GM23338 (cell line): Measurements from ENCODE around the gene COL6A1. TPM values are rescaled to one million over a fixed set of nuclear protein-coding genes. Genes with fewer than 3 reads are reported as not detected.

ENCODE experiments used
- CREB1 ChIP-seq: fragments of 250-450 bp; sonication (Bioruptor Pico); IDR thresholded peaks from 2 replicates; pipeline ENCODE4 v1.5.0; 2020; ENCODE audit warnings: low read depth, mild to moderate bottlenecking, moderate library complexity
- EZH2 ChIP-seq: fragments of 200-600 bp; sonication (generic); IDR thresholded peaks from one replicate; pipeline ENCODE4 v1.8.0; 2017; ENCODE audit warnings: antibody characterized with exemption, mild to moderate bottlenecking, low read depth; ENCODE audit not compliant: unreplicated experiment
- EZH2phosphoT487 ChIP-seq: fragments of 200-600 bp; sonication (generic); IDR thresholded peaks from one replicate; pipeline ENCODE4 v1.8.1; 2018; ENCODE audit warnings: antibody characterized with exemption; ENCODE audit not compliant: unreplicated experiment
- NANOG ChIP-seq: IDR thresholded peaks from 2 replicates; pipeline ENCODE4 v1.6.1; 2016; ENCODE audit warnings: antibody characterized with exemption, borderline replicate concordance
- POLR2AphosphoS5 ChIP-seq: IDR thresholded peaks from 2 replicates; pipeline ENCODE4 v1.6.1; 2016; ENCODE audit warnings: antibody characterized with exemption, low read depth
- STAT1 ChIP-seq: IDR thresholded peaks from one replicate; pipeline ENCODE4 v1.6.1; 2016; ENCODE audit warnings: antibody characterized with exemption; ENCODE audit not compliant: unreplicated experiment
- ZNF331 ChIP-seq: fragments of 250-450 bp; sonication (Bioruptor Pico); IDR thresholded peaks from 2 replicates; pipeline ENCODE4 v1.5.0; 2020; ENCODE audit warnings: low read depth, mild to moderate bottlenecking, moderate library complexity
- polyA plus RNA-seq: library from polyadenylated mRNA; unstranded; fragments of >200 nt; fragmentation: Nextera tagmentation; extraction: Ambion mirVana; gene quantifications from 2 replicates; pipeline ENCODE4 v1.2.1, GENCODE V29; 2016
- total RNA-seq: library from RNA; depleted of rRNA; stranded (reverse); fragments of >200 nt; shearing (Covaris generic); gene quantifications from 2 replicates; pipeline ENCODE4 v1.2.3, GENCODE V29; 2014
- TF ChIP-seq, protein P1 (sequence below): fragments of 250-450 bp; sonication (Bioruptor Pico); IDR thresholded peaks from 2 replicates; pipeline ENCODE4 v1.5.0; 2020; ENCODE audit warnings: mild to moderate bottlenecking, moderate library complexity
- TF ChIP-seq, protein P2 (sequence below), 2 experiments: fragments of 200-600 bp in 1 of 2; sonication (generic) in 1 of 2; conservative IDR thresholded peaks; 2 replicates each; pipeline versions ENCODE4 v1.5.1 to v1.6.1; 2016 to 2017; ENCODE audit warnings: antibody characterized with exemption in 2 of 2, low read depth in 2 of 2, mild to moderate bottlenecking in 2 of 2, moderate library complexity in 1 of 2

The COL6A1 gene
- total and polyA plus RNA-seq, 2 experiments from 2014 or later = 76.0 to 180 TPM

DNA sequence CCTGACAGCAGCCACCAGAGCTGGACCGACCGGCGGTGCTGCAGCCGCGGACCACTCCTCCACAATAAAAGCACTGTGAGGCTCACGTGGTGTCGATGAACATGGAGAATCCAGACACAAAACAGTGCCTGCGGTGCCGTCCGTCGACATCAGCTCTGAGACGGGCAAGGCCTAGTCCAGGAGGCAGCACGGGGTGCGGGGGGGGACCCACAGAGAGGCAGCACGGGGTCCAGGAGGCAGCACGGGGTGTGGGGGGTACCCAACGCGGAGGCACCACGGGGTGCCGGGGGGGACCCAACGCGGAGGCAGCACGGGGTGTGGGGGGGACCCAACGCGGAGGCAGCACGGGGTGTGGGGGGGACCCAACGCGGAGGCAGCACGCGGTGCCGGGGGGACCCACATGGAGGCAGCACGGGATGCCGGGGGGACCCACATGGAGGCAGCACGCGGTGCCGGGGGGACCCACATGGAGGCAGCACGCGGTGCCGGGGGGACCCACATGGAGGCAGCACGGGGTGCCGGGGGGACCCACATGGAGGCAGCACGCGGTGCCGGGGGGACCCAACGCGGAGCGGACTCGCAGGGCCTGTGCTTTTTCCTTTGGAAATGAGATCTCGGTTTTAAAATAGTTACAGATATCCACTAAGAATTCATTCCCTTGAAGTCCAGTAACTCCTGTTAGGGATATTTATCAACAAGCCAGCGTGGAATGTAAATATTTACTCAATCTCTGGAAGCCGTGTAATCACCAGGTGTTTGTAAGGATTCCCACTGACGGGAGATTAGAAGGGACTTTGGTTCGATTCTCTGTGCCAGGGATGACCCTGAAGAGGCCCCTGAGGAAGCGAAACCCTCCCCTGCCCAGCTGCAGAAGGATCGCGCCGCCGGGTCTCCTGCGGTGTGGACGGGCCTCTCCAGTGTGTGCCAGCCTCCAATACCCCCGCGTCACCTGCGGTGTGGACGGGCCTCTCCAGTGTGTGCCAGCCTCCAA, 52.1 kb downstream of the COL6A1 start (continued):
- TF ChIP-seq, protein P1, sequence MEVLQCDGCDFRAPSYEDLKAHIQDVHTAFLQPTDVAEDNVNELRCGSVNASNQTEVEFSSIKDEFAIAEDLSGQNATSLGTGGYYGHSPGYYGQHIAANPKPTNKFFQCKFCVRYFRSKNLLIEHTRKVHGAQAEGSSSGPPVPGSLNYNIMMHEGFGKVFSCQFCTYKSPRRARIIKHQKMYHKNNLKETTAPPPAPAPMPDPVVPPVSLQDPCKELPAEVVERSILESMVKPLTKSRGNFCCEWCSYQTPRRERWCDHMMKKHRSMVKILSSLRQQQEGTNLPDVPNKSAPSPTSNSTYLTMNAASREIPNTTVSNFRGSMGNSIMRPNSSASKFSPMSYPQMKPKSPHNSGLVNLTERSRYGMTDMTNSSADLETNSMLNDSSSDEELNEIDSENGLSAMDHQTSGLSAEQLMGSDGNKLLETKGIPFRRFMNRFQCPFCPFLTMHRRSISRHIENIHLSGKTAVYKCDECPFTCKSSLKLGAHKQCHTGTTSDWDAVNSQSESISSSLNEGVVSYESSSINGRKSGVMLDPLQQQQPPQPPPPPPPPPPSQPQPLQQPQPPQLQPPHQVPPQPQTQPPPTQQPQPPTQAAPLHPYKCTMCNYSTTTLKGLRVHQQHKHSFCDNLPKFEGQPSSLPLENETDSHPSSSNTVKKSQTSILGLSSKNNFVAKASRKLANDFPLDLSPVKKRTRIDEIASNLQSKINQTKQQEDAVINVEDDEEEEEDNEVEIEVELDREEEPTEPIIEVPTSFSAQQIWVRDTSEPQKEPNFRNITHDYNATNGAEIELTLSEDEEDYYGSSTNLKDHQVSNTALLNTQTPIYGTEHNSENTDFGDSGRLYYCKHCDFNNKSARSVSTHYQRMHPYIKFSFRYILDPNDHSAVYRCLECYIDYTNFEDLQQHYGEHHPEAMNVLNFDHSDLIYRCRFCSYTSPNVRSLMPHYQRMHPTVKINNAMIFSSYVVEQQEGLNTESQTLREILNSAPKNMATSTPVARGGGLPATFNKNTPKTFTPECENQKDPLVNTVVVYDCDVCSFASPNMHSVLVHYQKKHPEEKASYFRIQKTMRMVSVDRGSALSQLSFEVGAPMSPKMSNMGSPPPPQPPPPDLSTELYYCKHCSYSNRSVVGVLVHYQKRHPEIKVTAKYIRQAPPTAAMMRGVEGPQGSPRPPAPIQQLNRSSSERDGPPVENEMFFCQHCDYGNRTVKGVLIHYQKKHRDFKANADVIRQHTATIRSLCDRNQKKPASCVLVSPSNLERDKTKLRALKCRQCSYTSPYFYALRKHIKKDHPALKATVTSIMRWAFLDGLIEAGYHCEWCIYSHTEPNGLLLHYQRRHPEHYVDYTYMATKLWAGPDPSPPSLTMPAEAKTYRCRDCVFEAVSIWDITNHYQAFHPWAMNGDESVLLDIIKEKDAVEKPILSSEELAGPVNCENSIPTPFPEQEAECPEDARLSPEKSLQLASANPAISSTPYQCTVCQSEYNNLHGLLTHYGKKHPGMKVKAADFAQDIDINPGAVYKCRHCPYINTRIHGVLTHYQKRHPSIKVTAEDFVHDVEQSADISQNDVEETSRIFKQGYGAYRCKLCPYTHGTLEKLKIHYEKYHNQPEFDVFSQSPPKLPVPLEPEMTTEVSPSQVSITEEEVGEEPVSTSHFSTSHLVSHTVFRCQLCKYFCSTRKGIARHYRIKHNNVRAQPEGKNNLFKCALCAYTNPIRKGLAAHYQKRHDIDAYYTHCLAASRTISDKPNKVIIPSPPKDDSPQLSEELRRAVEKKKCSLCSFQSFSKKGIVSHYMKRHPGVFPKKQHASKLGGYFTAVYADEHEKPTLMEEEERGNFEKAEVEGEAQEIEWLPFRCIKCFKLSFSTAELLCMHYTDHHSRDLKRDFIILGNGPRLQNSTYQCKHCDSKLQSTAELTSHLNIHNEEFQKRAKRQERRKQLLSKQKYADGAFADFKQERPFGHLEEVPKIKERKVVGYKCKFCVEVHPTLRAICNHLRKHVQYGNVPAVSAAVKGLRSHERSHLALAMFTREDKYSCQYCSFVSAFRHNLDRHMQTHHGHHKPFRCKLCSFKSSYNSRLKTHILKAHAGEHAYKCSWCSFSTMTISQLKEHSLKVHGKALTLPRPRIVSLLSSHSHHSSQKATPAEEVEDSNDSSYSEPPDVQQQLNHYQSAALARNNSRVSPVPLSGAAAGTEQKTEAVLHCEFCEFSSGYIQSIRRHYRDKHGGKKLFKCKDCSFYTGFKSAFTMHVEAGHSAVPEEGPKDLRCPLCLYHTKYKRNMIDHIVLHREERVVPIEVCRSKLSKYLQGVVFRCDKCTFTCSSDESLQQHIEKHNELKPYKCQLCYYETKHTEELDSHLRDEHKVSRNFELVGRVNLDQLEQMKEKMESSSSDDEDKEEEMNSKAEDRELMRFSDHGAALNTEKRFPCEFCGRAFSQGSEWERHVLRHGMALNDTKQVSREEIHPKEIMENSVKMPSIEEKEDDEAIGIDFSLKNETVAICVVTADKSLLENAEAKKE (CRISPR knock-in tag) = no peak
- TF ChIP-seq EZH2 (no peak), EZH2phosphoT487 (no peak), ZNF331 (no peak), NANOG (no peak), STAT1 (no peak), CREB1 (no peak), POLR2AphosphoS5 (no peak)
- TF ChIP-seq, protein P2, sequence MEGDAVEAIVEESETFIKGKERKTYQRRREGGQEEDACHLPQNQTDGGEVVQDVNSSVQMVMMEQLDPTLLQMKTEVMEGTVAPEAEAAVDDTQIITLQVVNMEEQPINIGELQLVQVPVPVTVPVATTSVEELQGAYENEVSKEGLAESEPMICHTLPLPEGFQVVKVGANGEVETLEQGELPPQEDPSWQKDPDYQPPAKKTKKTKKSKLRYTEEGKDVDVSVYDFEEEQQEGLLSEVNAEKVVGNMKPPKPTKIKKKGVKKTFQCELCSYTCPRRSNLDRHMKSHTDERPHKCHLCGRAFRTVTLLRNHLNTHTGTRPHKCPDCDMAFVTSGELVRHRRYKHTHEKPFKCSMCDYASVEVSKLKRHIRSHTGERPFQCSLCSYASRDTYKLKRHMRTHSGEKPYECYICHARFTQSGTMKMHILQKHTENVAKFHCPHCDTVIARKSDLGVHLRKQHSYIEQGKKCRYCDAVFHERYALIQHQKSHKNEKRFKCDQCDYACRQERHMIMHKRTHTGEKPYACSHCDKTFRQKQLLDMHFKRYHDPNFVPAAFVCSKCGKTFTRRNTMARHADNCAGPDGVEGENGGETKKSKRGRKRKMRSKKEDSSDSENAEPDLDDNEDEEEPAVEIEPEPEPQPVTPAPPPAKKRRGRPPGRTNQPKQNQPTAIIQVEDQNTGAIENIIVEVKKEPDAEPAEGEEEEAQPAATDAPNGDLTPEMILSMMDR (conservative IDR thresholded peaks at IDR 0.05; ENCODE audit: low read depth in 2 of 2) = no peak
